Lower leg skin (tissue), 3 donors: ENCODE results near the gene BLNK.

Experiments used
- CTCF ChIP-seq, 3 donors: fragments of 450-650 bp; IDR thresholded peaks; one replicate each; pipeline ENCODE4 v1.5.1; 2016; ENCODE audit warnings: antibody characterized with exemption in 3 of 3, mild to moderate bottlenecking in 3 of 3, moderate library complexity in 2 of 3
- POLR2A ChIP-seq, 2 donors: fragments of 450-650 bp; IDR thresholded peaks; one replicate each; pipeline ENCODE4 v1.6.1; 2016 to 2017; ENCODE audit warnings: antibody characterized with exemption in 2 of 2, mild to moderate bottlenecking in 1 of 2, moderate library complexity in 1 of 2

GRCh38 chr10:96292971-96293920 lies 21.9 kb upstream of the BLNK start:
- peak in 1 of 3 donors; percentile 30 for TF ChIP-seq CTCF (IDR thresholded peaks at IDR 0.05)
- no peak for TF ChIP-seq POLR2A (IDR thresholded peaks at IDR 0.05)
